Hematopoietic multipotent progenitor cell treated with erythropoietin and hydrocortisone succinate and interleukin-3 and kit ligand, for 8 days (in vitro differentiated cells): ENCODE data around the gene EHD1.

Source experiments
- DNase-seq: peaks from one replicate; pipeline ENCODE4 v3.0.0-alpha.2; 2015

EHD1 gene

DNA sequence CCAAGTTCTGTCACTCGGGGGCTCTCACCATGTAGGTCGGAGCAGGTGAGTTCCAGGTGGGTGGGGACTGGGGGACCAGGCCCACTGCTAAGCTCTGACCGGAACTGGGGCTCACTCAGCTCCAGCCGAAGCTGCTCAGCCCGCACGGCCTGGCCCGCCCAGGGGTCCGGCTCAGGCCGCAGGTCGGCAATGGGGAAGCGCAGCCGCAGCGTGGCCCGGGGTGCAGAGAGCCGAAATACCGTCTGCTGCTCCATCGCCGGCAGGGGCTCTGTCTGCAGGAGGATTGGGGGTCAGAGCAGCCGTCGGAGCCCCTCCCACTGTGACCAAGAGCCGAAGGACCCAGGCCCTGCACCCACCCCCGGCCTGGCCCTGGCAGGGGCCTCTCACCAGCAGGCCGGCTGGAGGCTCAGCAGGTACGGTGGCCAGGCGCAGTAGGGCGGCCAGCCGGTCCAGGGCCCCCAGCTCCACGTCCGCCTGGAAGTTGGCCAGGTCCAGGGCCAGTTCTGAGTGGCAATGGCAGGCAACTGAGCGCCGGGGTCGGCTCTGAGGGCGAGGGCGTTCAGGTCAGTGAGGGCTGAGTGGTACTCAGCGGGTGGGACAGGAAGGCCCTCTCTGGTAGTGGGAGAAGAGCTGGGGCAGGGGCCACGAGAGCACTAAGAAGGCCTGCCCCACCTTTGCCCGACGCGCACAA is 31.4 kb upstream of the EHD1 start:
- DNase-seq, result no peak

DNA sequence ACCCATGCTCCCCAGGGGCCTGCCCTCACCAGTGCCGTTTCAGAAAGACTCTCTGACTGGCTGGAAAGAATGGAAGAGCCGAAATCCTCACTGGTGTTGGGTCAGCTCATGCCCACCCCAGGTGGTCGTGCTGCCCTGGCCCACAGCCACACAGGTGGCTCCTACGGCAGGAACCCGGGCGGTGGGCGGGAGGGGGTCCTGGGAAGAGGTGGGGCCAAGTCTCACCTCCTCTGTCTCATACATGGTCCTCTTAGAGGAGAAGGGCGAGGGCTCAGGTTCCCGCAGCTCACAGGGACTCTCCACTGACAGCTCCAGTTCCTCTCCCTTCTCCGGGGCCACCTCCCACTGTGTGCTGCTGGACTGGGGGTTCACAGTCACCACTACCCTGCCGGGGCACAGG is 30.3 kb upstream of the EHD1 start:
- no peak for DNase-seq

DNA sequence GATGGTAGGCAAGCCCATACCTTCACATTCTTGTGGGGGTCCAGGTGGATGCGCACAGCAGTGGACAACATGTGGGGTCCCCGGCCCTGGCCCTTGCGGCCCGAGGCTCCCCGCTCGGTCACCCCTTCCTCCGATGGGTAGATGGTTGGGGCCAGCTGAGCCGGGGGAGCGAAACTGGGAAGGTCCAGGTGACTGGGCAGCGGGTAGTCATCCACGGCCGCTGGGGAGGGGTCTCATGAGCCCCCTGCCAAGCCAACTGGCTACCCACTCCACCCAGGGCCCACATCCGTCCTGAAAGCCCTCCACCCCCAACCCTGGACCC is 27.9 kb upstream of the EHD1 start:
- DNase-seq, result no peak

DNA sequence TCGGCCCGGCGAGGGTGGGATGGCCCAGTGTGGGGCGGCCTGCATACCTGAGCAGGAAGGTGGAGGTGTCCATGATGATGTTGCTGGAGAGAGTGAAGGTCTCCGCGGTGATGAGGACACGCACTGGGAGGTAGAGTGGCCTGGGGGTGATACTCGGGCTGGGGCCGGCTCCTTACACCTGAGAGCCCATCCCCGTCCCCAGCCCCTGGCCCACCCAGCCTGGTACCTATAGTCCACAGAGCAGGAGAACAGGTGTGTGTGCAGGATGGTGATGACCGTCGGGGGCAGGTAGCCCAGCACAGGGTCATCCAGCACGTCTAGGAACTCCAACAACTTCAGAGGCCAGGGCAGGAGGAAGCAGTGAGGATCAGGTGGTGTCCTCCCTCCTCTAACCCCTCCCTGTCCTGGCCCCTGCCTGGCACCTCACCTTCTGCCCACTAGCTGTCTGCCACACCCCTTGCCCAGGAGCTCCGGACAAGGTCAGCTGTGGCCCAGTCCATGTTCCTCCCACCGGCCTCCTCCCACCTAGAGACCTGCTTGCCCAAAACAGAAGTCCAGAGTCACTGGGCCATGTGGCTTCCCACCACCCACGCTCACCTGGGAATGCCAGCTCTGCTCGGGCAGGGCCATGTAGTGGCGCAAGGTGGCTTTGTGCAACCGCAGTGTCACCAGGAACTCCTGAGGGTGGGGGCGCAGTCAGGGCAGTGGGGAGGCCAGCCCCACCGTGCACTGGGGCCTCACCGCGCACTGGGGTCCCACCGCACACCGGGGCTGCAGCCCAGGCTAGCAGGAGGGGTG is 27.3 kb upstream of the EHD1 start:
- no peak for DNase-seq

- DNase-seq, result no peak
These were observed 24.9 kb upstream of the EHD1 start for GRCh38 chr11:64903291-64903833.

- no peak for DNase-seq
These were observed 23.9 kb upstream of the EHD1 start for GRCh38 chr11:64902102-64902900.

DNA sequence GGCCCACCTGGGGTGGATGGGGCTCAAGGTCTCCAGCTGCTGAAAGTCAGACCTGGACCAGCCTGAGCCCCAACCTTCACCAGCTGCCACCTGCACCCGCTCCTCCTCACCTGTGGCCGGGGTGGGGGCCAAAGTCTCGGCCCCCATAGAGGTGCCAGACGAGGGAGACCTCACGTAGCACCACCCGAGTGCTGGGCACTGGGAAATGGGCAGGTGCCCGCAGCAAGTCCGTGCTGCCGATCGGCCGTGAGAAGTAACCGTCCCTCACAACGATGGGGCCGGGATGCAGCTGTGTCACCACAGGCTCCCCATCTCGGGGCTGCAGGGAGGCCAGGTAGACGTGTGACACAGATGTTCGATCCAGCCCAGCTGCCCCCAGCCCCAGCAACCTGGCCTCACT is 22.4 kb upstream of the EHD1 start:
- no peak for DNase-seq

DNA sequence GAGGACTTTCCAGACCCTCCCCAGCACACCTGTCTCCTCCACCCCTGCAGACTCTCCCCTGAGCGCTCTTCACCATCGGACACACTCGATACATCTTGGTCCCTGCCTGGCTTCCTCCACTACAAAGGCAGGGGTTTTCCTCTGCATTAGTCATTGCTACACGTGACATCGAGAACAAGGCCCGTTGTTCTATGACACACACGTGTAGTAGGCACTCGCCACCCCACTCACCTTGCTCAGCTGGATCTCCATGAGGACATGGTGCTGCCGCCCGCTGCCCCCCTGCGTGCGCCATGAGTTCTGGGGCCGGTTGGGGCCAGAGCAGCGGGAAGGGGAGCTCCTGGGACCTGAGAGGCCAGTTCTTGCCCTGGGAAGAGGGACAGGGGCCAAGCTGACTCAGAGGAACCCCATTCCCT is 21.9 kb upstream of the EHD1 start:
- DNase-seq, result no peak

DNA sequence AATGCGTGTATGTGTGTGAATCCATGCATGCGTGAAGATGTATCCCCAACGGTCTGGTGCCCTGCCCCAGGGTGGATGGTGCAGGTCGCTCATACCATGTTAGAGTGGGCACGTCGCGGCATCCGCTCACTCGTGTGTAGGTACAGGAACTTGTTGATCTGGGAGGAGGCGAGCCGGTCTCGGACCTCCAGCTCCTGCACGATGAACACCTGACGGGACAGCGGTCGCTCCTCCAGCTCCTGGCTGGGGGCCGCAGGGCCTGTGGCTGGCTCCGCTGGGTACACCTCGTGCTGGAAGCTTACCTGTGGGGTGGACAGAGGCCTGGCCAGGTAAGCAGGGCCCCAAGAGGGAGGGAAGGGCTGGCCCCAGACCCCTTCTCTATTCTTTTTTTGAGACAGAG is 20.1 kb upstream of the EHD1 start:
- DNase-seq, result no peak

DNA sequence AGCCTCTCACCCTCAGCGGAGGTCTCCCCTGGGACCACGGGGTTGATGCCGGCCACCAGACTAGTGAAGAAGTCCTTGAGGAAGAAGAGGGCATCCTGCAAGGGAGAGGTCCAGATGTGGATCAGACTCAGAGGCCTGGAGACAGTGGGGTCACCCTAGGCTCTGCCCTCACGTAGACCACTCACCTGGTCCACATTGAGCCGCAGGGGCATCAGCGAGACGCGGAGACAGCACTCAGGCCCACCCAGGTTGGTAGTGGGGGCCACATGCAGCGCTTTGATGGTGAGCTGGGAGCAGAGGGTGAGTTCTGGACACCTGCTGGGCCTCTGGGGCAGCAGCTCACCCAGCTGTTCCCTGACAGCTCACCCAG is 19.6 kb upstream of the EHD1 start:
- DNase-seq, result no peak

DNA sequence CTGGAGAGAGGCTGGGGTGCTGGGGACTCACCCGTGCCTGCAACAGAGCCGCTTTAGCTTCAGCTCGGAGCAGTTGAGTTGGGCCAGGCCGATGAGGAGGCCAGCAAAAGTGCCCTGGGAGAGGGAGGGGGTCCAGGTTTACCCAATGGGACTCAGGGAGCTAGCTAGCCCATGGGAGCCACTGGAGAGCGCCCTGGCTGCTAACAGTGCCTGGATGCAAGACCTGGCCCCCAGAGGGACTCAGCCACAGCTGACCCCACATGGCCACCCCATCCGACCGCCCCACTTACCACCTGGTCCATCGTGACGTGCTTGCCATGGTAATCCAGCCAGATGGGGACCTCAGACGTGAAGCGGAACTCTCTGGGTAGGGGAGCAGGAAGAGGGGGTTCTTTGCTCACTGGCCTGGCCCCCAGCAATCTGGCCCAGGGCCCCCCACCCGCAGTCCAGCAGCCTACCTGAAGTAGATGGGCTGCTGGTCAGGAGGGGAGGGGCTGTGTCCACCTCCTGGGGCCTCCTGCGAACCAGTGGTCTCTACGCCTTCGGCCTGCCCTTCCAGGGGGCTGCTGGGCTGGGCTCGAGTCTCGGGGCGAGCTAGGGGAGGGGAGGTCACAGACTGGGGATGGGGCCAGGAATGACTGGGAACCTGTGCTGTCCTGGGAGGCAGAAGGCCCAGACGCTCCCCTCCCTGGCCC is 19.1 kb upstream of the EHD1 start:
- DNase-seq, result no peak

DNA sequence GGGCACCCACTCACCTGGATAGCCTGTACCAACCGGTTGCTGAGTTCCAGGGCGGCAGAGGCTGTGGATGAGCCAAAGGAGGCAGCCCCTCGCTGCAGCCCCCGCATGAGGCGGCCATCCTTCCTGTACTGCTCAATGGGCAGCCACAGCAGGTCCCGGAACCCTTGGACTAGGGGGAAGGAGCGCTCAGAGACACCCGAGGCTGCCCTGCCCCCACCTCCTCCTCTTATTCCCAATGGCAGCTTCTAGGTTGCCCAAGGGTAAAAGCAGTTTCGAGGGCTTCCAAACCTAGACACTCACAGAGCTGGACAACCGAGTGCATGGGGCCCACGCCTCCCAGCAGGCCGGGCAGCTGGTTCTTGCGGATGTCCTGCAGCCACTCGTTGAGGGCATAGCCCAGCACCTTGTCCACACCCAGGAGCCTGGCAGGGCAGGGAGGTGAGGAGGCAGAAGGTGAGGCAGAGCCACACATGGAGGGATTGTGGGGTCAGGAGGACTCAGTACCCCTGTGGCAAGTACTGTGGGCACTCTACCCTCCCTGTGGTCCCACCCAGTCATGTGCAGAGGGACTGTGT is 18.1 kb upstream of the EHD1 start:
- no peak for DNase-seq

DNA sequence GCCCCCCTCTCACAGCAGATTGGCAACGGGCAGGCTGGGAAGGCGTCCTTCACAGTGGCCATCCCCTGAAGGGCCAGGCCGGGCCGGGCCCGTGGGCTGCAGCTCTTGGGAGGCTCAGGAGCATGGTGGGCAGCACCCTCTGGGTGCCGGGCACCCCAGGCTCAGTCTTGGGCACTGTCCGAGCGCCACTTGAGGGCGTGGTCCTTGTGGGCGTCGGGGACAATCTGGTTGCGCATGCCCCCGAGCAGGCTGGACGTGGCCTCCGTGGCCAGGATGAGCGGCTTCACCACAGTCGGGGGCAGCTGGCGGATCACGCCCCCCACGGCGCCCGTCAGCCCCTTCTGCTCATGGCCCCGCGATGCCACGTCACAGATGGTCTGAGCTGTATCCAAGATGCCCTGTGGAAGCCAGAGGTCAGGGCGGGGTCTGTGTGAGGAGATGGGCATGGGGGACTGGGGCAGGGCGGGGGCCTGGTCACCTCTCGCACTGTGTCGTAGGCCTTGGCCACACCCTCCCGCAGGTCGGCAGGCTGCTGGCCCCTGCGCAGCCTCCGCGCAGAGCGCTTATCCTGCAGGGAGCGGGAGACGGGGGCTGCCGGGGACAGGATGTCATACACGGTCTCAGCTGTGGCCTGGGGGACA is 16.5 kb upstream of the EHD1 start:
- DNase-seq, result no peak

DNA sequence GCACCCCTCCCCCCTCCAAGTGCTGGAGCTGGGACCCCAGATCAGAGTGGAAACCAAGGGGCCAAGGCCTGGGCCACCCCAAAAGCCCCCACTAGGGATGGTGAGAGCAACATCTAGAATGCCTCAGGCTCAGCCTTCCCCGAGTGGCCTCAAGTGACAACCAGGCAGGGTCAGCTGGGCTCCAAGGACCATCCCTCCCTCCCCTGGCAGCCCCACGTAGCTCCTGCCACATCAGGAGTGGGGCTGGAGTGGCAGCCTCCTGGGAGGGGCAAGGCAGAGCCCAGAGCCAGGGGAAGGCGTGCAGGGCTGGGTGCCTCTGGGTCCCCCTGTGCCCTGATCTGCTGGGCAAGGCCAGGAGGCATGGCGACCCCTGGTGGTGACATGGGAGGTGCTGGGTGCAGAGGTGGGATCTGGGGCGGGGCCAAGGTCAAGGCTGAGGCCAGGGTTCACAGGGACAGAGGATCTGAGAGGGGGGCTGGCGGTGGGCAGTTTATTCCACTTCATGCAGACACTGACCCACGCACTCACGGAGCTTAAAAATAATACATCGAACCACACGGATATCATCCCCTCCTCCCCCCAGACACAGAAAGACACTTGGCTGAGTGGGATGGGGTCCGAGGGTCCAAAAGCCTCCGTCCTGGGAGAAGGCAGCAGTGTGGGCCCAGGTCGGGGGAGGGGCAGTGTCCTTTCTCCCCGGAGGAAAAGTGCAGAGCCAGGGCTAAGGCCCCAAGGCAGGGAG is 15.8 kb upstream of the EHD1 start:
- DNase-seq, result peak; percentile 88

GRCh38 chr11:64893194-64894069 is 15.0 kb upstream of the EHD1 start:
- no peak for DNase-seq

GRCh38 chr11:64892838-64893193 is 14.4 kb upstream of the EHD1 start:
- DNase-seq, result no peak

GRCh38 chr11:64892411-64892831 is 14.0 kb upstream of the EHD1 start:
- DNase-seq, result no peak

- no peak for DNase-seq
These were observed 13.5 kb upstream of the EHD1 start for GRCh38 chr11:64891880-64892279.

- DNase-seq, result no peak
These were observed 12.9 kb upstream of the EHD1 start for GRCh38 chr11:64891215-64891848.

- no peak for DNase-seq
These were observed 12.1 kb upstream of the EHD1 start for GRCh38 chr11:64890522-64890939.
